Iris pigment epithelial cell (primary cell): Measurements from ENCODE around the gene SLC9A5.

ENCODE experiments used
- DNase-seq: peaks from one replicate; pipeline ENCODE4 v3.0.0-alpha.2; 2011; ENCODE audit warnings: low read depth

The SLC9A5 gene

GRCh38 chr16:67241008-67241900 is 7.5 kb upstream of the SLC9A5 start:
- DNase-seq, result peak; percentile 85

- no peak for DNase-seq
Observed at GRCh38 chr16:67242138-67242730, 6.5 kb upstream of the SLC9A5 start.

GRCh38 chr16:67243481-67243880 is 5.3 kb upstream of the SLC9A5 start:
- DNase-seq, result no peak

GRCh38 chr16:67244387-67245185 is 4.2 kb upstream of the SLC9A5 start:
- peak; percentile 93 for DNase-seq

- no peak for DNase-seq
Observed at GRCh38 chr16:67245186-67245585, 3.6 kb upstream of the SLC9A5 start.

GRCh38 chr16:67245674-67246080 is 3.1 kb upstream of the SLC9A5 start:
- DNase-seq, result no peak

GRCh38 chr16:67246081-67246755 is 2.6 kb upstream of the SLC9A5 start:
- peak; percentile 92 for DNase-seq

- DNase-seq, result no peak
Observed at GRCh38 chr16:67246756-67247191, 2.0 kb upstream of the SLC9A5 start.

GRCh38 chr16:67247192-67248072 is 1.3 kb upstream of the SLC9A5 start, which contains the start of gene FHOD1:
TSS of gene FHOD1 (minus strand) at chr16:67247481. CDS start at chr16:67247410, 71 bp downstream.
- peak; percentile 96 for DNase-seq

GRCh38 chr16:67248073-67248400 is 742 bp upstream of the SLC9A5 start:
- DNase-seq, result no peak

- no peak for DNase-seq
Observed at GRCh38 chr16:67249178-67250044, 632 bp downstream of the SLC9A5 start.

GRCh38 chr16:67250045-67250327 is 1.2 kb downstream of the SLC9A5 start:
- DNase-seq, result no peak

GRCh38 chr16:67252609-67253497 is 4.1 kb downstream of the SLC9A5 start:
- DNase-seq, result no peak

- DNase-seq, result no peak
Observed at GRCh38 chr16:67254801-67255552, 6.2 kb downstream of the SLC9A5 start.

- no peak for DNase-seq
Observed at GRCh38 chr16:67255553-67256221, 6.9 kb downstream of the SLC9A5 start.

- DNase-seq, result no peak
Observed at GRCh38 chr16:67256701-67257230, 8.0 kb downstream of the SLC9A5 start.

GRCh38 chr16:67257486-67258160 is 8.8 kb downstream of the SLC9A5 start:
- DNase-seq, result no peak
